GM18861 (cell line): ENCODE results near the gene RCAN2.

Experiments
- ATAC-seq: cut with Tn5 transposase; IDR thresholded peaks from one replicate; pipeline ENCODE4 v1.9.1; 2021; ENCODE audit not compliant: unreplicated experiment

RCAN2 gene

DNA sequence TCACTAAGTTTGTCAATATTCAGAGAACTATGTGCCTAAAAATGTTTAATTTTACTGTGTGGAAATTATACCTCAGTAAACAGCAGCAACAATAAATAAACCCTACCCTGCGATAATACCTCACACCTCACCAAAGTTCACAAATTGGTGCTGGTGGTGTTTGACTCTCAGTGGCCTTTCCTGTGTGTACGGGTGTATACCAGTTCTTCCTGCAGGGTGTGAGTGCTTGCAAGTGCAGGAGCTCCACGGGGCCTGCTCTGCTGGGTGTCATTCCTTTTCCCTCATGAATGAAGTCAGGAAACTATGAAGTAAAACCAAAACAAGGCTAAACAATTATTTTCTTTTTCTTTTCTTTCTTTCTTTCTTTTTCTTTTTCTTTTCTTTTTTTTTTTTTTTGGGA is 316.3 kb downstream of the RCAN2 start:
- ATAC-seq, result no peak

DNA sequence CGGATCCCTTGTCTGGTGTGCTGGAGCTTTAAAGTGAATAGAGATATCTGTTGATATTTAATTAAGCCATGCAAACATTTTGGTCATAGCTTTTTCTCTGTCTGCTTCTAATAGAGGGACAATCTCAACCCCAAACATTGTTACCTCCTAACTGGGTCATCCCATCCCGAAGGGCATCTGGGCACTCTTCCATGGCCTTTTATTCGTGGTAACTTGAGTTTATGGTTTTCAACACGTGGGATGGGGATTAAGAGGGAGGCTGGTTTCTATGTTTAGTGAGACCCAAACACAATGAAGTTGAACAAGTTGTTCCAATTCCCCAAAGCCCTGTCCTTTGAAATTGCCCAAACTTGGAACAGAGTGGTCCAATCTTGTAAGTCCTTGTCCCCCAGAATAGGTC is 319.1 kb downstream of the RCAN2 start:
- ATAC-seq, result no peak
